Ectodermal cell (in vitro differentiated cells): Measurements from ENCODE around the gene PDCD1LG2.

ENCODE experiments used
- H3K27ac ChIP-seq: 2 replicates; pipeline ENCODE4 v1.7.0; 2013; ENCODE audit warnings: mild to moderate bottlenecking, low read depth, low read length; ENCODE audit not compliant: insufficient read depth, poor library complexity, severe bottlenecking
- H3K27me3 ChIP-seq: 2 replicates; pipeline ENCODE4 v1.7.0; 2013; ENCODE audit warnings: mild to moderate bottlenecking, low read length; ENCODE audit not compliant: insufficient read depth, control insufficient read depth, poor library complexity, severe bottlenecking
- H3K36me3 ChIP-seq: one replicate; pipeline ENCODE4 v1.7.0; 2013; ENCODE audit warnings: low read length; ENCODE audit not compliant: control insufficient read depth, insufficient read depth
- H3K4me1 ChIP-seq: one replicate; pipeline ENCODE4 v1.7.0; 2013; ENCODE audit warnings: low read length; ENCODE audit not compliant: control insufficient read depth, insufficient read depth
- H3K4me3 ChIP-seq: 2 replicates; pipeline ENCODE4 v1.7.0; 2013; ENCODE audit warnings: low read depth, low read length, control low read depth; ENCODE audit not compliant: insufficient read depth
- H3K9me3 ChIP-seq: 2 replicates; pipeline ENCODE4 v1.7.0; 2013; ENCODE audit warnings: mild to moderate bottlenecking, low read length, moderate library complexity; ENCODE audit not compliant: control insufficient read depth
- WGBS, 2 experiments: methylation state at CpG; one replicate each; pipeline ENCODE4 v1.1.7; 2013; ENCODE audit warnings: missing lambda C conversion rate in 2 of 2; 5-methylcytosine and 5-hydroxymethylcytosine counted together

The PDCD1LG2 gene

DNA sequence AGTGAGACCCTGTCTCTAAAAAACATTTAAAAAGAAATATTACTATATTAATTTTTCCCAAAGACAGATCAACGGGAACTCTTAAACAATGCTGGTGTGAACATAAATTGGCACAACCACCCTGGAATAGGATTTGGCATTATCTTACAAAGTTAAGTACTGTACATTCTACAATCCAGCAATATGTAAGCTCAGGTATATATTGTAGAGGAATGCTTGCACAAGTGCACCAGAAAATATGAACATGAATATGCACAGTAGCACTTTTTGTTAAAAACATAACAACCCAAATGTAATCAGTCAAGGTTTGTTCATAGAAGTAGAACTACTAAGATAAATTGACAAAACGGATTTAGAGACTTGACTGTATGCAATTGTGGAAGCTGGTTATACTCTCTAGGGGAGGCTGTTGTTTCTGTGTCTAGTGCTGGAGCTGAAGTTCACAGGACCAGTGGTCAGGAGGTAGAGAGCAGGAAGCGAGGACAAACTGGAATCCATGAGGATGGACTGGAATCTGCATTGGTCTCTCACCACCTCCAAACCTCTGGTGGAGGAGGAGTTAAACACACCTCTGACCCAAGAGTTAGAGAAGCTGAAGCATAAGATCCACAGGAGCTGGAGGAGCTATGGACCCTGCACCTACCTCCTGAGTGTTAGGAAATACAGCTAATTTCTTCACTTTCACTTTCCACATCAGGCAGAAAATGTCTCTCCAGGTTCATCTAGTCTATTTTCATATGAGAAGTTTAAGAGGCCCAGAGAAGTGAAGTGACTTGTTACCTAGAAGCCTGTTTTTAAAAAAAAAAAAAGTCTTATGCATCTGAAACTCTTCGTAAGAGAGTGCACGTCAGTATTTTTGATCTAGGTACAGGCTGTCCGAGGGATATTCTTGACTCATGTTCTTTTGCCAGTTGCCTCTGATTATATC, 98.2 kb downstream of the PDCD1LG2 start:
- Histone ChIP-seq H3K9me3 (no peaks in the 10 kb centered on the region), H3K4me3 (no peak overlapping the region), H3K4me1 (no peaks in the 10 kb centered on the region), H3K27me3 (no peaks in the 10 kb centered on the region), H3K27ac (no peak overlapping the region), H3K36me3 (no peaks in the 10 kb centered on the region)
- WGBS, 2 experiments = 92 to 98% methylated on average over 6 of the region's 6 CpGs

DNA sequence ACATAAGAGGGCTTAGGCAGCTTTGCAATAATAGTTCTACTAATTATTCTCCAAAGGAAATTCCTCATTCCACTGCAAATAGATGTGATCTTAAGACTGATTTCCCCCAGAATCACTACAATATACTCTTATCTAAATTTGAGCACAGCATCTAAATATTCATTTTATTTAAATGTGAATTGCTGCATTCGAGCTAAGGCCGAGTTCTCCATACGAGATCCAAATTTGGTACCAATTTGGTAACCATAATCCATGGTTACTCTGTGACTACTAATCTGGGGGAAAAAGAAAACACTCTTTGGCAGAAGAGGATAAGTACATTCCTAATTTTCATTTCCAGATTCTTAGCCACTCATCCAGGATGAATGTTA, 98.9 kb downstream of the PDCD1LG2 start:
- 70 to 95% methylated on average over 2 to 3 of the region's 3 CpGs for WGBS, 2 experiments
- Histone ChIP-seq H3K27me3 (no peaks in the 10 kb centered on the region), H3K4me3 (no peak overlapping the region), H3K9me3 (no peaks in the 10 kb centered on the region), H3K4me1 (no peaks in the 10 kb centered on the region), H3K36me3 (no peaks in the 10 kb centered on the region), H3K27ac (no peak overlapping the region)

DNA sequence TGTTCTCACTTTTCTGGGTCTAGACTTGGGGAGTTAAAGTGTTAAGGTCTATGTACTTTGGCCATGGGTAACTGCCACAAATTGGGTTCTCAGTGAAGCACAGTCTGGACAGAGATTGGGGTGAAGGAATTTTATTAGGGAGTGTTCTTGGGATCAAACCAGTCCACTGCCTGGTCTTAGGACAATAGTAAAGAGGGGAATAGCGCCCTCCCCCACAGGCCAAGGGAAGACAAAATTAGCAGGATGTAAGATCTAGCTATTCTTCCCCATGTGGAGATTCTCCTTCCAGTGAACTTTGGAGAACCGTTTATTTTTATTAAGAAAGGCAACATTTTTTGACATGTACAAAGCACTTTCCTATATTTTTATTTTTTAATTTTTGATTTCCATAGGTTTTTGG, 100.2 kb downstream of the PDCD1LG2 start:
- Histone ChIP-seq H3K9me3 (no peaks in the 10 kb centered on the region), H3K4me3 (no peak overlapping the region)
- WGBS, 2 experiments = 86 to 96% methylated on average over 1 to 2 of the region's 2 CpGs

DNA sequence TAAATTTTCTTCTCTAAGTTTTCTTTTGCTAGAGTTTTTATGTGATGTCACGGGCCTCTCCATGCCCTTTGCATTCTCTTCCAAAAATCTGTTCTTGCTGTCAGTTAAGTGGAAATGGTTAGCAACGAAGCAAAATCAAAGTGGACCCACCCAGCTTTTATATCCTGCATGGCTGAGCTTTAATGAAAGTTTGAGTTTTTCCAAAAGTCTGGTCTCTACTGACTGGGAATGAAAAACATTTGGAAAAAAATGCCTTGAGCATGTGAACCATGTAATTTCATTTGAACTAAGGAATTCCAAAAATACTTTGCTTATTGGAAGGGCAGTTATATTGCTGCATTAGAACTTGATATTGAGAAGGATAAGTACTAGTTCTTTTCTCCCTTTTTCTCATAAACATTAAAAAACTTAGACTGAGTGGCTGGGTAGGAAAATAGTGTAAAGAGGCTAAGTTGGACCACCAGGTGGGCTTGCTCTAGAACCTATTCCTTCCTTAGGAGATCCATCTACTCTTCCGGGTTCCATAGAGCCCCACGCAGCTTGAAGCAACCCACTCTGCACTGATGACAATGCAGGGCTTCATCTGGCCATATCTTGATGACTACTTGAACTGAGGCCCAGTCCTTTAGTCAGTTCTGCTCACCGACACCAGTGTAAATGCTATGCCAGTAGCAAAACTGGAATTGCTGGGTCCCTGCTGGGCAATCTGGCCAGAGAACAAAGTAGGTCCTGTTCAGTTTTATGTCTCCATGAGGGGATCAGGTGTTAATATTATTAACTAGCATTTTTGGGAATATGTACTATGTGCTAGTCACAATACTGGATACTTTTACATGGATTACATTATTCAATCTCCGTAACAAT, 101.2 kb downstream of the PDCD1LG2 start:
- Histone ChIP-seq H3K4me3 (no peak overlapping the region), H3K27ac (no peak overlapping the region), H3K9me3 (no peaks in the 10 kb centered on the region), H3K4me1 (no peaks in the 10 kb centered on the region), H3K36me3 (no peaks in the 10 kb centered on the region), H3K27me3 (no peaks in the 10 kb centered on the region)
- 93 to 95% methylated on average over 6 of the region's 6 CpGs for WGBS, 2 experiments

More for the DNA sequence above, 100.2 kb downstream of the PDCD1LG2 start:
- H3K27ac ChIP-seq = no peak overlapping the region
- no peaks in the 10 kb centered on the region for H3K27me3 ChIP-seq
- no peaks in the 10 kb centered on the region for H3K4me1 ChIP-seq
- no peaks in the 10 kb centered on the region for H3K36me3 ChIP-seq

DNA sequence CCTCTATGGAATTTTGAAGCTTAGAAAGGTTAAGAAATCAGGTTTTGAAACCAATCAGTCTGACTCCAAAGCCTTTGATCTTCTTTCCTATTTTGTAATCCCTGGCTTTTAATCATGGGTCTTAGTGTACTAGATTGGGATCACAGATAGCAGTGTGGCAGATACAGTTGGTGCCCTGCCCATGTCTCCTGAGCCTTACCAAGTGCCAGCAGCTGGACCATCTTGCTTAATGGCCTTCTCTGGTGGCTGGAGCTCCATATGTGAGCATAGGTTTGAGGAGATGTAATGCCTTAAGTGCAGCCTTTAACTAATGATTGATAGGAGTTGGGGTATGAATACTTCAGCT, 101.8 kb downstream of the PDCD1LG2 start:
- Histone ChIP-seq H3K36me3 (no peaks in the 10 kb centered on the region), H3K9me3 (no peaks in the 10 kb centered on the region), H3K27ac (no peak overlapping the region), H3K27me3 (no peaks in the 10 kb centered on the region), H3K4me1 (no peaks in the 10 kb centered on the region), H3K4me3 (no peak overlapping the region)

DNA sequence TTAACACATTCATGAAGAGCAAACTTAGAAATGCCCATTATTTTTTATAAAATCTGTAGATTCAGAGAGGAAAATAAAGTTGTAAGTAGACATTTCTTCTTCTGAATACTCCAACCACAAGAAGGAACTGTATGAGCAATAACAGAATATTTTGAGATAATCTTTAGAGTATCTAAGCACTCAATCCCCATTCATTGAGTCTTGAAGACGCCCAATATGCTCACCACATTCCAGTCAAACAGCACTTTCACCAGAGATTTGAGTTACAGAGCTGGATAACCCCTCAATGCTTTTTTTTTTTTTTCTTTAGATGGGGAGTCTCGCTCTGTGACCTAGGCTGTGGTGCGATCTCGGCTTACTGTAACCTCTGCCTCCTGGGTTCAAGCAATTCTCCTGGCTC, 103.9 kb downstream of the PDCD1LG2 start:
- Histone ChIP-seq H3K9me3 (no peaks in the 10 kb centered on the region), H3K4me3 (no peak overlapping the region), H3K36me3 (no peaks in the 10 kb centered on the region), H3K4me1 (no peaks in the 10 kb centered on the region), H3K27me3 (no peaks in the 10 kb centered on the region), H3K27ac (no peak overlapping the region)
- 91 to 93% methylated on average over 4 of the region's 4 CpGs for WGBS, 2 experiments

DNA sequence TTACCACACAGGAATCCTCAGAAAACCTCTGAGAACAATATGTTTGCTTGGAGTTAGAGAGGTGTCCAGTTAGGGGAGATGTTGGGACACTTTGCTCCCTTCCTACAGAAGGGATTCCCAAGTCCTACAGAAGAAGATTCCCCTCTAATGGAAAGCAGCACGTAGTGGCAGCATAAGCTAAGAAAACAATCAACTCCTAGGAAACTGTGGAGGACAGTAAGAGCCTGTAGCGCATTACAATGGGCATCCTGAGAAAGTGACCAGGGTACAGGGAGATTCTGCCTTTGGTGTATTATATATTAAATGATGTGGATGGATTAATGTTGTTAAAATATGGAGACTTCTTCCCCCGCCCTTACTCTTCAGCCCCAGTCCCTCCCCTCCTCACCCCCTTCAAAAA, 104.7 kb downstream of the PDCD1LG2 start:
- Histone ChIP-seq H3K9me3 (no peaks in the 10 kb centered on the region), H3K27me3 (no peaks in the 10 kb centered on the region), H3K4me3 (no peak overlapping the region), H3K4me1 (no peaks in the 10 kb centered on the region), H3K27ac (no peak overlapping the region), H3K36me3 (no peaks in the 10 kb centered on the region)
- WGBS, 2 experiments = 37 to 43% methylated on average over 2 of the region's 3 CpGs

DNA sequence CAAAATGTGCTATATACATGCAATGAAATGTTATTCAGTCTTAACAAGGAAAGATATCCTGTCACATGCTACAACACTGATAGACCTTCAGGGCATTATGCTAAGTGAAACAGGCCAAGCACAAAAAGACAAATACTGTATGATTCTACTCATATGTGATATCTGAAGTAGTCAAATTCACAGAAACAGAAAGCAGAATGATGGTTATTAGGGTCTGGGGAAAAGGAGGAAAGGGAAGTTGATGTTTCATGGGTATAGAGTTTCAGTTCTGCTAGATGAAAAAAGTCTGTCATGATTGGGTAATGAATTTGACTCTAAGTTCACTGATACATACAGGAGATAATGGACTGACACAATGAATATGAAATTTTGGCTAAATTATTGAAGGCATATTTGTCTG, 107.4 kb downstream of the PDCD1LG2 start:
- H3K27ac ChIP-seq = no peak overlapping the region
- no peaks in the 10 kb centered on the region for H3K36me3 ChIP-seq
- no peaks in the 10 kb centered on the region for H3K27me3 ChIP-seq

DNA sequence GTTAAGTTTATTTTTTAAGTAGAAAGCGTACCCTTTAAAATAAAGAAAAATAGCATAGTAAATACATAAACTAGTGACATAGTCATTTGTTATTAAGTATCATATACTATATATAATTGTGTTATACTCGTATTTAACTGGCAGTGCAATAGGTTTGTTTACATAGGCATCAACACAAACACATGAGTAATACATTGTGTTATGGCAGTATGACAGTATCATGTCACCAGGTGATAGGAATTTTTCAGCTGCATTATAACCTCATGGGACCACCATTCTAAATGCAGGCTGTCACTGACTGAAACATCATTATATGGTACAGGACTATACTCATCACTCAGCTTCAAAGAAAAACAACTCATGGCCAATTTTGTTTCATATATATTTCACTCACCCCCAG, 110.2 kb downstream of the PDCD1LG2 start:
- Histone ChIP-seq H3K36me3 (no peaks in the 10 kb centered on the region), H3K4me1 (no peaks in the 10 kb centered on the region), H3K4me3 (no peak overlapping the region), H3K9me3 (no peaks in the 10 kb centered on the region), H3K27me3 (no peaks in the 10 kb centered on the region), H3K27ac (no peak overlapping the region)
- WGBS, 2 experiments = no CpG with 5 or more reads among the region's 2 CpGs

More for the DNA sequence above, 107.4 kb downstream of the PDCD1LG2 start:
- Histone ChIP-seq H3K9me3 (no peaks in the 10 kb centered on the region), H3K4me1 (no peaks in the 10 kb centered on the region), H3K4me3 (no peak overlapping the region)
